K562 (cell line): ENCODE measurements around the gene DNAH9. TPM values are rescaled to one million over a fixed set of nuclear protein-coding genes. Genes with fewer than 3 reads are reported as not detected.
A peak's percentile ranks its signal among the peaks of the same experiment; 100 is the strongest.

ENCODE experiments used
- ADNP ChIP-seq: fragments of 200-800 bp; sonication (Bioruptor generic); IDR thresholded peaks from 2 replicates; pipeline ENCODE4 v1.6.1; 2016; ENCODE audit warnings: missing genetic modification characterization, missing compliant biosample characterization
- CBFA2T3 ChIP-seq: fragments of 450-650 bp; IDR thresholded peaks from 2 replicates; pipeline ENCODE4 v1.6.1; 2017
- CHD4 ChIP-seq: fragments of 200-600 bp; sonication (generic); IDR thresholded peaks from 3 replicates; pipeline ENCODE4 v1.6.1; 2012; ENCODE audit warnings: low read depth, mild to moderate bottlenecking, mixed read lengths, low read length, inconsistent platforms; ENCODE audit not compliant: insufficient read depth, insufficient replicate concordance, poor library complexity, severe bottlenecking
- CLOCK ChIP-seq: fragments of 250-450 bp; sonication (Bioruptor Pico); IDR thresholded peaks from 2 replicates; pipeline ENCODE4 v1.4.0; 2020; ENCODE audit warnings: mild to moderate bottlenecking, moderate library complexity, borderline replicate concordance
- GTF3C2 ChIP-seq: IDR thresholded peaks from 3 replicates; pipeline ENCODE4 v1.6.1; 2011; ENCODE audit warnings: borderline replicate concordance, mild to moderate bottlenecking, moderate library complexity; ENCODE audit not compliant: insufficient read length; ENCODE audit errors: extremely low read depth
- HEY1 ChIP-seq: fragments of 250-450 bp; sonication (Bioruptor Pico); IDR thresholded peaks from 2 replicates; pipeline ENCODE4 v1.5.0; 2020; ENCODE audit warnings: mild to moderate bottlenecking, moderate library complexity, borderline replicate concordance
- HNRNPK ChIP-seq: fragments of 200-400 bp; formaldehyde crosslinking; IDR thresholded peaks from one replicate; pipeline ENCODE4 v1.6.1; 2018; ENCODE audit warnings: mild to moderate bottlenecking, low read depth, low read length; ENCODE audit not compliant: poor library complexity, severe bottlenecking
- HNRNPUL1 ChIP-seq: fragments of 200-400 bp; formaldehyde crosslinking; IDR thresholded peaks from 2 replicates; pipeline ENCODE4 v1.6.1; 2017; ENCODE audit warnings: low read length
- KAT2B ChIP-seq: IDR thresholded peaks from one replicate; pipeline ENCODE4 v1.6.1; 2012; ENCODE audit warnings: low read depth, mild to moderate bottlenecking, control low read depth, inconsistent platforms, low read length, moderate library complexity
- NBN ChIP-seq: fragments of 450-650 bp; IDR thresholded peaks from 2 replicates; pipeline ENCODE4 v1.6.1; 2016; ENCODE audit warnings: low read depth, mild to moderate bottlenecking
- POLR2AphosphoS2 ChIP-seq: IDR thresholded peaks from 2 replicates; pipeline ENCODE4 v1.6.1; 2012; ENCODE audit warnings: low read length, improper control_type of control experiment
- PTRF ChIP-seq: fragments of 450-650 bp; IDR thresholded peaks from 2 replicates; pipeline ENCODE4 v1.6.1; 2016; ENCODE audit warnings: mild to moderate bottlenecking, missing genetic modification characterization, missing compliant biosample characterization
- SRF ChIP-seq, 2 experiments: fragments of 250-450, 450-650 bp in 1 of 2; sonication (Bioruptor Pico) in 1 of 2; sonication (generic) in 1 of 2; formaldehyde crosslinking; IDR thresholded peaks; 2 replicates each; pipeline versions ENCODE4 v1.5.0 to v1.5.1; 2020 to 2022; ENCODE audit warnings: mild to moderate bottlenecking in 1 of 2, missing genetic modification reagents in 1 of 2
- ZEB2 ChIP-seq: fragments of 450-650 bp; IDR thresholded peaks from 2 replicates; pipeline ENCODE4 v1.6.1; 2016
- ZNF175 ChIP-seq: fragments of 200-800 bp; sonication (Bioruptor generic); IDR thresholded peaks from 2 replicates; pipeline ENCODE4 v1.6.1; 2016; ENCODE audit warnings: low read depth, mild to moderate bottlenecking, missing genetic modification characterization, missing compliant biosample characterization
- ZNF398 ChIP-seq: fragments of 250-450 bp; sonication (Bioruptor Pico); IDR thresholded peaks from 2 replicates; pipeline ENCODE4 v1.8.0; 2021; ENCODE audit warnings: moderate library complexity, mild to moderate bottlenecking, inconsistent platforms
- polyA plus RNA-seq, 8 experiments: library from polyadenylated mRNA; depleted of rRNA in 4 of 8; stranded (reverse) in 5 of 8; unstranded in 3 of 8; fragments of >200 nt; fragmentation: Nextera tagmentation in 2 of 8; fragmentation: Illumina TruSeq in 1 of 8; extraction: Ambion mirVana in 2 of 8; extraction: Trizol in 1 of 8; gene quantifications; 2 replicates each; pipeline versions ENCODE4 v1.2.1 to v1.2.3, GENCODE V29; 2011 to 2014; ENCODE audit warnings: inconsistent platforms in 1 of 8, missing spikeins in 1 of 8
- total RNA-seq, 7 experiments: library from RNA; depleted of rRNA in 6 of 7; stranded (reverse); fragments of >200 nt in 6 of 7; fragmentation: Illumina TruSeq in 2 of 7; extraction: Trizol in 2 of 7; gene quantifications; 2 replicates each; pipeline versions ENCODE4 v1.2.1 to v1.2.3, GENCODE V29; 2011 to 2021; ENCODE audit warnings: low replicate concordance in 1 of 7

DNAH9 gene
- total and polyA plus RNA-seq, 9 of the 15 experiments (the other 6 are each of a cell fraction or from before 2014, with no cell fraction given), result not detected

DNA sequence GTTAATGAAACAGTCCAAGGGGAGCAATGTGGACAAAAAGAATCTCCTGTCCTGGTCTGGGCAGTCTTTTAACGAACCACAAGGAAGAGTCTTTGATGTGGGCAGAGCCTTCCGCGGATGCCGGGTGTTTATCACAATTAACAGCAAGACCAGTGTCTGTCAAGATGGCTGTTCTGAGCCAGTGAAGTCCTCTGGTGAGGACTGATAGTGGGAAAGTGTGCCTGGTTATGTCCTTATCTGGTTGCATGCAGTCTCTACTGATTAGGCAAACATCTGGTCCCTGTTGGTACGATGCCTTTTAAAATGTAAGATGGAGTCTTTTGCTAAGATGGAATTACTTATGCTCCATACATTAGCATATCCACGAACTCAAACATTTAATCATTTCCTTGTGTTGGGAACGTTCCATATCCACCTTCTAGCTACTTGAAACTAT is 310.5 kb downstream of the DNAH9 start (continued):
- no peak for TF ChIP-seq GTF3C2
- no peak for TF ChIP-seq POLR2AphosphoS2
- peak; percentile 97 for TF ChIP-seq ZNF175
- peak; percentile 76 for TF ChIP-seq NBN
- TF ChIP-seq CBFA2T3, result peak; percentile 100
- no peak for TF ChIP-seq PTRF (tag)
- no peak for TF ChIP-seq CHD4
- TF ChIP-seq HNRNPUL1, result no peak
- peak; percentile 72; the same call in 1 of the 2 replicates for TF ChIP-seq CLOCK
- TF ChIP-seq HNRNPK, result no peak
- peak in 1 of 2 experiments; percentile 64; a peak in 1 of 4 replicates for TF ChIP-seq SRF (CRISPR knock-in tag; IDR thresholded peaks at IDR 0.05)
- TF ChIP-seq HEY1, result peak; percentile 93
- no peak for TF ChIP-seq KAT2B
- peak; percentile 45; the same call in 1 of the 2 replicates for TF ChIP-seq ZEB2
- TF ChIP-seq ADNP (tag), result no peak
- TF ChIP-seq ZNF398, result no peak
